A549 (cell line): Measurements from ENCODE around the gene L3MBTL4.

Source experiments
- EP300 ChIP-seq, 2 experiments: fragments of >200 bp; sonication (Bioruptor Twin); formaldehyde crosslinking; IDR thresholded peaks; 2 replicates in 1 of 2; 3 replicates in 1 of 2; pipeline ENCODE4 v1.6.1; 2016 to 2017
- FOXS1 ChIP-seq: fragments of 250-450 bp; sonication (Bioruptor Pico); IDR thresholded peaks from 2 replicates; pipeline ENCODE4 v1.5.0; 2020; ENCODE audit warnings: mild to moderate bottlenecking, moderate library complexity
- POLR2A ChIP-seq: IDR thresholded peaks from 2 replicates; pipeline ENCODE4 v1.6.1; 2012; ENCODE audit warnings: mild to moderate bottlenecking, low read length
- RAD21 ChIP-seq, 2 experiments: fragments of >200 bp in 1 of 2; sonication (Bioruptor Twin) in 1 of 2; formaldehyde crosslinking in 1 of 2; IDR thresholded peaks in 1 of 2; conservative IDR thresholded peaks in 1 of 2; 2 replicates in 1 of 2; 3 replicates in 1 of 2; pipeline ENCODE4 v1.6.1; 2012 to 2018; ENCODE audit warnings: inconsistent platforms in 1 of 2
- USF2 ChIP-seq: fragments of 450-650 bp; IDR thresholded peaks from 2 replicates; pipeline ENCODE4 v1.6.1; 2014; ENCODE audit warnings: antibody characterized with exemption
- TF ChIP-seq, protein P1 (sequence below): fragments of >200 bp; sonication (Bioruptor Twin); formaldehyde crosslinking; IDR thresholded peaks from 3 replicates; pipeline ENCODE4 v1.5.1; 2016
- TF ChIP-seq, protein P2 (sequence below): fragments of 250-450 bp; sonication (Bioruptor Pico); IDR thresholded peaks from 2 replicates; pipeline ENCODE4 v1.5.0; 2021; ENCODE audit warnings: mild to moderate bottlenecking, moderate library complexity, borderline replicate concordance
- TF ChIP-seq, protein P3 (sequence below): fragments of 150-350 bp; IDR thresholded peaks from 2 replicates; pipeline ENCODE4 v1.6.1; 2014; ENCODE audit warnings: low read depth, mild to moderate bottlenecking, low read length

DNA sequence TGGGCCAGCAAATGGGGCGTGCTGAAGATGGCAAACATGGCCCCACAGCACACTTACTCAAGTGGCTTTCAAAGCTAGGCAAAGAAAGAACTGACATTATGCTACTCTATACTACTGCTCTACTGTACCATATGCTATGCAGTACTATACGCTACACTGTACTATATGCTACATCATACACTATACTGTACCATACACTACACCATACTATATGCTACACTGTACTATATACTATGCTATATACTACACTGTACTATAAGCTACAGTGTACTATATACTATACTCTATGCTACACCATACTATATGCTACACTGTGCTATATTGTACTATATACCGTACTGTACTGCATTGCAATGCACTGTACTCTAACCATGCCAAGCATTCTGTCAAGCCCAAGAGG is 275.7 kb downstream of the L3MBTL4 start:
- TF ChIP-seq, protein P1, sequence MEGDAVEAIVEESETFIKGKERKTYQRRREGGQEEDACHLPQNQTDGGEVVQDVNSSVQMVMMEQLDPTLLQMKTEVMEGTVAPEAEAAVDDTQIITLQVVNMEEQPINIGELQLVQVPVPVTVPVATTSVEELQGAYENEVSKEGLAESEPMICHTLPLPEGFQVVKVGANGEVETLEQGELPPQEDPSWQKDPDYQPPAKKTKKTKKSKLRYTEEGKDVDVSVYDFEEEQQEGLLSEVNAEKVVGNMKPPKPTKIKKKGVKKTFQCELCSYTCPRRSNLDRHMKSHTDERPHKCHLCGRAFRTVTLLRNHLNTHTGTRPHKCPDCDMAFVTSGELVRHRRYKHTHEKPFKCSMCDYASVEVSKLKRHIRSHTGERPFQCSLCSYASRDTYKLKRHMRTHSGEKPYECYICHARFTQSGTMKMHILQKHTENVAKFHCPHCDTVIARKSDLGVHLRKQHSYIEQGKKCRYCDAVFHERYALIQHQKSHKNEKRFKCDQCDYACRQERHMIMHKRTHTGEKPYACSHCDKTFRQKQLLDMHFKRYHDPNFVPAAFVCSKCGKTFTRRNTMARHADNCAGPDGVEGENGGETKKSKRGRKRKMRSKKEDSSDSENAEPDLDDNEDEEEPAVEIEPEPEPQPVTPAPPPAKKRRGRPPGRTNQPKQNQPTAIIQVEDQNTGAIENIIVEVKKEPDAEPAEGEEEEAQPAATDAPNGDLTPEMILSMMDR: no peak
- TF ChIP-seq, protein P2, sequence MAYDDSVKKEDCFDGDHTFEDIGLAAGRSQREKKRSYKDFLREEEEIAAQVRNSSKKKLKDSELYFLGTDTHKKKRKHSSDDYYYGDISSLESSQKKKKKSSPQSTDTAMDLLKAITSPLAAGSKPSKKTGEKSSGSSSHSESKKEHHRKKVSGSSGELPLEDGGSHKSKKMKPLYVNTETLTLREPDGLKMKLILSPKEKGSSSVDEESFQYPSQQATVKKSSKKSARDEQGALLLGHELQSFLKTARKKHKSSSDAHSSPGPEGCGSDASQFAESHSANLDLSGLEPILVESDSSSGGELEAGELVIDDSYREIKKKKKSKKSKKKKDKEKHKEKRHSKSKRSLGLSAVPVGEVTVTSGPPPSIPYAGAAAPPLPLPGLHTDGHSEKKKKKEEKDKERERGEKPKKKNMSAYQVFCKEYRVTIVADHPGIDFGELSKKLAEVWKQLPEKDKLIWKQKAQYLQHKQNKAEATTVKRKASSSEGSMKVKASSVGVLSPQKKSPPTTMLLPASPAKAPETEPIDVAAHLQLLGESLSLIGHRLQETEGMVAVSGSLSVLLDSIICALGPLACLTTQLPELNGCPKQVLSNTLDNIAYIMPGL: no peak
- TF ChIP-seq, protein P3, sequence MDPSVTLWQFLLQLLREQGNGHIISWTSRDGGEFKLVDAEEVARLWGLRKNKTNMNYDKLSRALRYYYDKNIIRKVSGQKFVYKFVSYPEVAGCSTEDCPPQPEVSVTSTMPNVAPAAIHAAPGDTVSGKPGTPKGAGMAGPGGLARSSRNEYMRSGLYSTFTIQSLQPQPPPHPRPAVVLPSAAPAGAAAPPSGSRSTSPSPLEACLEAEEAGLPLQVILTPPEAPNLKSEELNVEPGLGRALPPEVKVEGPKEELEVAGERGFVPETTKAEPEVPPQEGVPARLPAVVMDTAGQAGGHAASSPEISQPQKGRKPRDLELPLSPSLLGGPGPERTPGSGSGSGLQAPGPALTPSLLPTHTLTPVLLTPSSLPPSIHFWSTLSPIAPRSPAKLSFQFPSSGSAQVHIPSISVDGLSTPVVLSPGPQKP: no peak
- no peak for TF ChIP-seq POLR2A
- TF ChIP-seq FOXS1 (CRISPR knock-in tag): no peak
- TF ChIP-seq EP300 (IDR thresholded peaks at IDR 0.05): no peak
- no peak for TF ChIP-seq RAD21 (conservative IDR thresholded peaks at IDR 0.05 in 1 of 2, IDR thresholded peaks at IDR 0.05 in 1 of 2)
- no peak for TF ChIP-seq USF2
